COLO668 (cell line): ENCODE data around the gene SPRYD7.
"Not testable (repeated sequence)": the region's sequence is repeated elsewhere in the genome, so short reads cannot be mapped to it uniquely, and the experiment has no call there.

Experiments
- DNase-seq: peaks from one replicate; lab custom pipeline; 2025; ENCODE audit not compliant: unreplicated experiment; lab: John Stamatoyannopoulos, UW

SPRYD7 gene

GRCh38 chr13:49933511-49933910 lies 2.6 kb downstream of the SPRYD7 start:
- DNase-seq: no peak

DNA sequence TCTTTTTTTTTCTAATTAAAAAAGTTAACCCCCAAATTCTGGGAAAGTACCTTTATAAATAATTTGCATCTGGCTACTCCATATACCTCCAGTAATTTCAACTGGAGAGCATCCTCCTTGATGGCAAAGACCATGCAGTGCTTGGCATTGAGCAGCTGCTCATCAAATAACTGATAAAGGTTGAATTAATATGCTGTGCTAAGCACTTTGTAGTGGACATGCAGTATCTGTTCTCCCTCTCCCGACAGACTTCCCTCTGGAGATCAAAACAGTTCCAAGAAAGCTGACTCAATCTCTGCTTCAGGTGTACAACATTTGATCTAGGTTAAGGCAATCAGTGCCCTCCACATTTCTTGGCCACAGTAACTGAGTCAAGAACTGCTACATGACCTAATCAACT lies 3.3 kb downstream of the SPRYD7 start:
- DNase-seq: no peak

DNA sequence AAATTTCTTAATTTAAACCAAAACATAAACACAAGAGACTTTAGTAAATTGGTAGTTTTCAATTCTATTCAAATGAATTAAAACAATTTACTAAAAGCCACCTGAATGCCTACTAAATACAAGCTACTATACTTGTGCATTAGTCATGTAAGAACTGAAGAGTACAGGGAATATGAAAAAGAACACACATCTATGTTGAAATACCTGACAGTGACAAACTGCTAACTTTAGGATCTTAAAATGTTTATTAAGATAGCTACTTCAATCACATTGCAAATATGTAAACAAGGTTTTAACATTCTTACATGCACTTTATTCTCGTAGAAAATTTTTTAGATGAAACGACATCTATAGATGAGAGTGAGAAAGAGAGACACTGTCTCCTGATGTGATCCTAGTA lies 4.1 kb downstream of the SPRYD7 start:
- DNase-seq: no peak

DNA sequence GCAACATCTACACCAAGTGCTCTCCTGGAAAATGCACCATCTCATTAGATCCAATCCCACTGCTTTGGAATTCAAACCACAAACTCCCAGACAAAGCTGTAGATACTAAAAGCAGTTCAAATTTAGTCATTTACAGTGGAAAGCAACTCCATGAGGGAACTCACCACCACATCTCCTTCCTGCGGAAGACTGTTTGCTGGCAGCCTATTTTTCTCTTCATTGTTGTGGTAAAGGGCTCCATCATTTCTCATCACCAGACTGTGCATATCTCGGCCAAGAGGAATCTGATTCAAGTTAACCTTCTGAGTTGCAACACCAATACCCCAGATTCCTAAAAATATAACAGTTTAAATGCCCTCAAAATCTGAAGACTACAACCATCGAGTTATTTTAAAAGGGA lies 8.4 kb downstream of the SPRYD7 start:
- no peak for DNase-seq

- DNase-seq: no peak
Measured at GRCh38 chr13:49925881-49926418, 10.2 kb downstream of the SPRYD7 start.

- no peak for DNase-seq
Measured at GRCh38 chr13:49922301-49922700, 13.8 kb downstream of the SPRYD7 start.

GRCh38 chr13:49920969-49921368 lies 15.2 kb downstream of the SPRYD7 start:
- DNase-seq: not testable (repeated sequence)

DNA sequence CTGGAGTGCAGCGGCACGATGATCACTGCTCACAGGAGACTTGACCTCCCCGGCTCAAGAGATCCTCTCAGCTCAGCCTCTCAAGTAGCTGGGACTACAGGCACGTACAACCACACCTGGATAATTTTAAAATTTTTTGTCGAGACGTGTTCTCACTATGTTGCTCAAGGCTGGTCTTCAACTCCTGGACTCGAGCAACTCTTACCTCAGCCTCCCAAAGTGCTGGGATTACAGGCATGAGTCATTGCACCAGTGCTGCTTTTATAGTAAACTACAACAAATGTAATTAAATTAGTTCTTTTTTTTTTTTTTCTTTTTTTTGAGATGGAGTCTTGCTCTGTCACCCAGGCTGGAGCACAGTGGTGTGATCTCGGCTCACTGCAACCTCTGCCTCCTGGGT lies 18.0 kb downstream of the SPRYD7 start:
- not testable (repeated sequence) for DNase-seq

GRCh38 chr13:49914947-49915346 lies 21.2 kb downstream of the SPRYD7 start:
- no peak for DNase-seq

- peak; percentile 26 for DNase-seq
Measured at GRCh38 chr13:49908637-49909036, 27.5 kb downstream of the SPRYD7 start.

DNA sequence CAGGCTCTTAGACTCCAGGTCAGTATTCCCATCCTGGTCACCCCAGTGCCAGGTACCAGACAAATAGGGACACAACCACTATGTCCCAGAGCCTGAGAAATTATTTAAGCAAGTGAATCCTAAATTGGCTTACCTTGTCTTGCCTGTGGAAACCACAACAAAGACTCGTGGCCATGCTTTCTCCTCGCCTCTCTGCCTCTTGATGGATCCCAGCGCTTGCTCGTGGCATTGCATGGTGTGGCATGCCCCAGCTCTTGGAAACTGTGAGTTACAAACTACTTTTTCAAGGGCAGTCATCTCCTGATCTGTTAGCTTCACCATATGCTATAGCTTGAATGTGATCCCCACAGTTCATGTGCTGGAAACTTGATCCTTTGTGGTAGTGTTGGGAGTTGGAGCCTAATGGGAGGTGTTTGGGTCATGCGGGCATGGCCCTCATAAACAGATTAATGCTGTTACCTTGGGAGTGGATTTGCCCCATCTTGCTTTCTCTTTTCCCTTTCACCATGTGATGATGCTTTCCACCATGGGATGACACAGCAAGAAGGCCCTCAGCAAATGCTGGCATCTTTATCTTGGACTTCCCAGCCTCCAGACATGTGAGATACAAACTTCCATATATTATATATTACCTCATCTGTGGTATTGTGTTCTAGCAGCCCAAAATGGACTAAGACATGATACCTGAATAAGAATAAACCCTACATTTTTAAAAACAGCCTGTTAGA lies 31.2 kb downstream of the SPRYD7 start:
- DNase-seq: no peak

- no peak for DNase-seq
Measured at GRCh38 chr13:49898792-49899191, 37.3 kb downstream of the SPRYD7 start.

DNA sequence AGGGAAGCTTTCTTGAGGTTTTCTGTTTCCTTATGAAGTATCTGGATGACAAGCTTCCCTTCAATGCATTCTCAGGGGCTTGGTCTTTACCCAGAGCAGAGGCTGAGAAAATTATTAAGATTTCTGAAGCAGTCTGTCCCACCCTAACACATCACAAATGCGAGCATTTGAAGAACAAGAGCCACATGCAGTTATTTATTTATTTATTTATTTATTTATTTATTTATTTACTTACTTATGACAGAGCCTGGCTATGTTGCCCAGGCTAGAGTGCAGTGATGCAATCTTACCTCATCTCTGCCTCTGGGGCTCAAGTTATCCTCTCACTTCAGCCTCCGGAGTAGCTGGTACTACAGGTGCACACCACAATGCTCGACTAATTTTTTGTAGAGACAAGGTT lies 38.4 kb downstream of the SPRYD7 start:
- no peak for DNase-seq

DNA sequence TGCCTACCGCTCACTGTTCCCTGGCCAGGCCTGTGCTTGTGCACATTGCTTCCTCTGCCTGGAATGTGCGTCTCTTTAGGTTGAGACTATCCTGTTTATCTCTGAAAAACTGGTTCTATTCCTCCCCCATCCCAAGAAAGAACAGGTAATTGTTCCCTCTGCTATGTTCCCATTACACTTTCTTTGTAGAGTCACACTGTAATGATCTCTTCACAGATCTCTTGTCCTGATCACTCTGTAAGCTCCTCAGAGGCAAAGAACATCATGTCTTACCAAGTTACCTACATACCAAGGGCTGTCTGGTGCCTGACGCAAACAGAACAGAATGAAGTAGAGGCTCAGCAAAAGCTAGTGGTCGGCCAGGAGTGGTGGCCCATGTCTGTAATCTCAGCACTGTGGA lies 40.3 kb downstream of the SPRYD7 start:
- DNase-seq: no peak

- no peak for DNase-seq
Measured at GRCh38 chr13:49893591-49893990, 42.5 kb downstream of the SPRYD7 start.

DNA sequence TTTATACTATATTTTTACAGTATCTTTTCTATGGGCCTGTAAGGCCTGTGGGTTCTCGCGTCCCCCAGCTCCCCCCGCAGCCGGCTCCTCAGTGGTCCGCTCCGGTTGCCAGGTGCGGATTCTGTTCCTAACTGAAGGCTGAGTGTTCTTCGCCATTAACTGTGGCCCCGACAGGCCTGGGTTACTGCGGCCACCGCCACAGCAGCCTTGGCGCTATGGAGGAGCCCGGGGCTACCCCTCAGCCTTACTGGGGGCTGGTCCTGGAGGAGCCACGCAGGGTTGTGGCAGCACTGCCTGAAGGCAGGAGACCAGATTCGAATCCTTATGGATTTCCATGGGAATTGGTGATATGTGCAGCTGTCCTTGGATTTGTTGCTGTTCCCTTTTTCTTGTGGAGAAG lies 45.8 kb downstream of the SPRYD7 start:
- no peak for DNase-seq

DNA sequence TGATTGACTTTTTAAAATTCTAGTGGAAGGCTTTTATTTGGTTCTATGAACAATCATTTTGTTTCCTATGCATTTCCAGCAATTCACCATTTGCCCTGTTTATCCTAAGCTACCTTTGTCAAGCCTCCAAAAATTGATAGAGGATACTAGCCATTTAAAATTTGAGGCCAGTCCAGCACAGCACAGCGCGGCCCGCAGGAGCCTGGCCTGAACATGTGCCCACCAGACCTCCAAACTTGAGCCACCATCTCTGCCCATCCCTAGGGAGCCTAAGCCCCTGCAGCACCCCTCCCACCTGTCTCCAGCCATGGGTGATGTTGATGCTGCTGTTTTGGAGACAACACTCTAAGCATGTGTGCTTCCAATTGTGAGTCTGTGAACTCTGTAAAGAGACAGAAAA lies 57.5 kb downstream of the SPRYD7 start:
- DNase-seq: no peak

DNA sequence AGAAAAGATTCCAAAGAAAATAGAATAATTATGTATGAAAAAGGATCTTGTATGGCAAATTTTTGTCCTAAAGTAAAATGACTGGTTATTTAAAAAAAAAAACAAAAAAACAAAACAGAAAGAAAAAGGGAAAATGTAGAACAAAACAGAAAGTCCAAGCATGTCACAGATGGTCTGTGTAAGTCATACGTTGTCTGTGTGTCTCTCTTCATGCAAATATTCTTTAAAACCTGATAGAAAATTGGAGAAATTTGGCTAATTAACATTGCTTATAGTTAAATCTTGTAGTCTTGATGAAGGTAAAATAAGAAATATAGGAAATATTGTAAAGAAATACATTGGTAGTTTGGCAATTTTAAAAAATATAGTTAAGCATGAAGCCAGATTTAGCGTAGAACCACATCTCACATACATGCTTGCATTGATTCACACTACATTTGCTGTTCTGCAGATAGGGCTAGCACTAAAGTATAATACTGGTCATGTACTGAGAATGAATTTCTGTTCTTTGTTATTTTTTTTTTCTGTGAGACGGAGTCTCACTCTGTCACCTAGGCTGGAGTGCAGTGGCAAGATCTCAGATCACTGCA lies 58.4 kb downstream of the SPRYD7 start:
- no peak for DNase-seq

DNA sequence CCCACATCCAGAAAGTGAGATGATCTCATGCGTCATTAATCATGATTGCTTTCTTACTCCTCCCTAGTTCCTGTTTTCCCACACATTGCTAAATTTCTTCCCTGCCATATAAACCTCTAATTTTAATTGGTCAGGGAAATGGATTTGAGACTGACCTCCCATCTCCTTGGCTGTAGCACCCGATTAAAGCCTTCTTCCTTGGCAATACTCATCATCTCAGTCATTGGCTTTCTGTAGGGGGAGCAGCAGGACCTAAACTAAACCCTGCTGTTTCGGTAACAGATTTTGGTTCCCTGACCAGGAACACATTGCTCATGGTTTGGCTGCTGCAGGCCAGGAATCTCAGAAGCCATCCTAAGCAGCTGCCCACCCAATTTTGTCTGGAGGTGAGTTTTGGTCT lies 61.7 kb downstream of the SPRYD7 start:
- no peak for DNase-seq

DNA sequence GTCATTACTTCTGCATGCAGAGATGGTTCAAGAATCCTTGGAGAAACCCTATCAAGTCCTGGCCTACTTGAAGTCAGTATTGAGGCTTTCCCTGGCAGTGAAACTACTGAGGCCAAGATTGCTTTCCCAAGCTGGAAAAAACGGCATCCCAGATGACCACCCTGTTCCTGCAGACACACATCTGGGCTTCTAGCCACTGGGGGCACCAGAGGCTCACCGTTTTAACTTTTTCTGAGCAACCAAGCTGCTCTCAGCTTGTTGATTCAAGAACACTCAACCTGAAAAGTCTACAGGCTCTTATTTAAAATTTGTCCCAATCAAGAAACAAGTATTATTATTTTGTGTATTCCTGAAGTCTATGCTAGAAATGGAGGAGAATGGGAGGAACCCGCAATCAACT lies 66.6 kb downstream of the SPRYD7 start:
- DNase-seq: no peak

GRCh38 chr13:49867834-49868233 lies 68.3 kb downstream of the SPRYD7 start:
- DNase-seq: no peak

DNA sequence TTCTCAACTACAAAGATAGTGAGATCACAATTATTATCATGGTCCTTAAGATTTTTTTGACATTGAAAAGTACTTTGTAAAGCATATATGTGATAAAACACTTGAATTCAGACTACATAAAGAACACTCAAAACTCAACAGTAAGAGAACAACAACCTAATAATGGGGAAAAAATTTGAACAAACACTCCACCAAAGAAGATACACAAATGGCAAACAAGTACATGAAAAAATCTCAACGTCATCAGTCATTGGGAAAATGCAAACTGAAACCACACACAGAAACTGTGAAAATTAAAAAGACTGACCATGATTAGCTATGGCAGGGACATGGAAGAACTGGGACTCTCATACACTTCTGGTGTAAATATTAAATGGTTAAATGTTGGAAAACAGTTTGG lies 70.9 kb downstream of the SPRYD7 start:
- no peak for DNase-seq

DNA sequence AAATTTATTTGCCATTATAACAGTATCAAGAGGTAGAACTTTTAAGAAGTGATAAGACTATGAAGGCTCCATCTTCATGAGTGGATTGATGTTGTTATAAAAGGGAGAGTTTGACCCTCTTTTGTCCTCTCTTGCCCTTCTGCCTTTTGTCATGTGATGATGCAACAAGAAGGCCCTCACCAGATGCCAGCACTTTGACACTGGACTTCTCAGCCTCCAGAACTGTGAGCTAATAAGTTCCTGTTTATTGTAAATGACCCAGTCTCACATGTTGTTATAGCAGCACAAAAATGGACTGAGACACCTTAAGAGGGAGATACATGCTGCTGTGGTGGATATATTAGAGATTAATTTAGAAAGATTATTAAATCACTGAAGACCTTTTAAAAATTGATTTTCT lies 71.6 kb downstream of the SPRYD7 start:
- DNase-seq: no peak
